ENCODE data around the gene ASIP.
"Not testable (repeated sequence)": the region's sequence is repeated elsewhere in the genome, so short reads cannot be mapped to it uniquely, and the experiment has no call there.

Gene ASIP

GRCh38 chr20:34240693-34241615 lies at the start of gene ASIP:
Gene ASIP, plus strand, starts transcription at chr20:34241423. Its CDS starts 18,952 bp downstream, at chr20:34260375.
- no peak for DNase-seq (ENCODE audit: low spot score)

GRCh38 chr20:34193051-34193450 lies 48.2 kb upstream of the ASIP start:
- no peak for DNase-seq (ENCODE audit: low spot score)

- no peak for DNase-seq (ENCODE audit: low spot score)
Measured at GRCh38 chr20:34199183-34199582, 42.0 kb upstream of the ASIP start.

- DNase-seq (ENCODE audit: low spot score): no peak
Measured at GRCh38 chr20:34200023-34200422, 41.2 kb upstream of the ASIP start.

- DNase-seq (ENCODE audit: low spot score): no peak
Measured at GRCh38 chr20:34201531-34201930, 39.7 kb upstream of the ASIP start.

- DNase-seq (ENCODE audit: low spot score): not testable (repeated sequence)
Measured at GRCh38 chr20:34205172-34205880, 35.9 kb upstream of the ASIP start.

GRCh38 chr20:34209111-34209510 lies 32.1 kb upstream of the ASIP start:
- no peak for DNase-seq (ENCODE audit: low spot score)

- DNase-seq (ENCODE audit: low spot score): no peak
Measured at GRCh38 chr20:34210271-34210670, 31.0 kb upstream of the ASIP start.

- DNase-seq (ENCODE audit: low spot score): no peak
Measured at GRCh38 chr20:34211591-34211990, 29.6 kb upstream of the ASIP start.

- DNase-seq (ENCODE audit: low spot score): no peak
Measured at GRCh38 chr20:34213213-34213612, 28.0 kb upstream of the ASIP start.

GRCh38 chr20:34215711-34216381 lies 25.4 kb upstream of the ASIP start:
- peak; percentile 84 for DNase-seq (ENCODE audit: low spot score)

- DNase-seq (ENCODE audit: low spot score): no peak
Measured at GRCh38 chr20:34216382-34216742, 24.9 kb upstream of the ASIP start.

- DNase-seq (ENCODE audit: low spot score): no peak
Measured at GRCh38 chr20:34220561-34220960, 20.7 kb upstream of the ASIP start.

- peak; percentile 82 for DNase-seq (ENCODE audit: low spot score)
Measured at GRCh38 chr20:34222208-34222607, 19.0 kb upstream of the ASIP start.

GRCh38 chr20:34224251-34224650 lies 17.0 kb upstream of the ASIP start:
- DNase-seq (ENCODE audit: low spot score): not testable (repeated sequence)

GRCh38 chr20:34231634-34232033 lies 9.6 kb upstream of the ASIP start:
- DNase-seq (ENCODE audit: low spot score): no peak

GRCh38 chr20:34232494-34233087 lies 8.6 kb upstream of the ASIP start:
- no peak for DNase-seq (ENCODE audit: low spot score)

GRCh38 chr20:34233687-34234086 lies 7.5 kb upstream of the ASIP start:
- DNase-seq (ENCODE audit: low spot score): no peak

GRCh38 chr20:34235875-34236274 lies 5.3 kb upstream of the ASIP start:
- DNase-seq (ENCODE audit: low spot score): no peak

- DNase-seq (ENCODE audit: low spot score): no peak
Measured at GRCh38 chr20:34237942-34238341, 3.3 kb upstream of the ASIP start.

GRCh38 chr20:34240121-34240520 lies 1.1 kb upstream of the ASIP start:
- DNase-seq (ENCODE audit: low spot score): no peak

GRCh38 chr20:34242015-34242414 lies 792 bp downstream of the ASIP start:
- not testable (repeated sequence) for DNase-seq (ENCODE audit: low spot score)

Measured in AG20443 (cell line).